ENCODE results near the gene DUOX1.

GRCh38 chr15:45131510-45131909, 1.7 kb downstream of the DUOX1 start:
- TF ChIP-seq RAD21 (IDR thresholded peaks at IDR 0.05; ENCODE audit: low read depth) (no peak), ZBTB33 (IDR thresholded peaks at IDR 0.05; ENCODE audit: extremely low read depth, insufficient replicate concordance, low read length) (no peak), ELF1 (IDR thresholded peaks at IDR 0.05; ENCODE audit: borderline replicate concordance, low read depth) (no peak), EZH2 (IDR thresholded peaks at IDR 0.05) (no peak)

All from HCT116 (cell line).